ENCODE results near the gene PCMT1.
A peak's percentile ranks its signal among the peaks of the same experiment; 100 is the strongest.

- TF ChIP-seq CTCF (IDR thresholded peaks at IDR 0.05; ENCODE audit: low read depth, low read length), result peak; percentile 18
- TF ChIP-seq, protein P1, sequence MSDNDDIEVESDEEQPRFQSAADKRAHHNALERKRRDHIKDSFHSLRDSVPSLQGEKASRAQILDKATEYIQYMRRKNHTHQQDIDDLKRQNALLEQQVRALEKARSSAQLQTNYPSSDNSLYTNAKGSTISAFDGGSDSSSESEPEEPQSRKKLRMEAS (IDR thresholded peaks at IDR 0.05; ENCODE audit: low read depth, low read length), result no peak
Observed at GRCh38 chr6:149833651-149834050, 84.1 kb downstream of the PCMT1 start.

Measured in NB4 (cell line).